ENCODE results near the gene NDUFS2. TPM values are rescaled to one million over a fixed set of nuclear protein-coding genes. Genes with fewer than 3 reads are reported as not detected.

NDUFS2 gene
- total RNA-seq, 2 donors from 2014 or later: 148 to 311 TPM

GRCh38 chr1:161159087-161159912, 42.9 kb upstream of the NDUFS2 start, which contains the start of gene USP21:
USP21 (plus strand) TSS chr1:161159500; CDS start chr1:161160641, 1,141 bp downstream.
- peak within 1 kb of the TSS; percentile 93 to 99 for H3K4me3 ChIP-seq
- H3K36me3 ChIP-seq: peaks cover 23% of the 10 kb centered on the region
- peak within 1 kb of the TSS; percentile 89 to 96 for H3K27ac ChIP-seq
- DNase-seq (ENCODE audit: low spot score): peak; percentile 93
- no peaks in the 10 kb centered on the region for H3K27me3 ChIP-seq
- peak in 1 of 2 donors; percentile 32 for TF ChIP-seq CTCF (IDR thresholded peaks at IDR 0.05)
- no peaks in the 10 kb centered on the region for H3K9me3 ChIP-seq
- peaks cover 0 to 41% of the 10 kb centered on the region in 2 donors for H3K4me1 ChIP-seq

GRCh38 chr1:161159913-161160243, 42.3 kb upstream of the NDUFS2 start:
- Histone ChIP-seq H3K27me3 (no peaks in the 10 kb centered on the region), H3K27ac (peak overlapping the region; percentile 89 to 96), H3K36me3 (peaks cover 29% of the 10 kb centered on the region), H3K4me3 (peak overlapping the region; percentile 93 to 99), H3K4me1 (peaks cover 0 to 38% of the 10 kb centered on the region in 2 donors), H3K9me3 (no peaks in the 10 kb centered on the region)
- TF ChIP-seq CTCF (IDR thresholded peaks at IDR 0.05): no peak
- no peak for DNase-seq (ENCODE audit: low spot score)

- Histone ChIP-seq H3K4me1 (peaks cover 0 to 40% of the 10 kb centered on the region in 2 donors), H3K27me3 (no peaks in the 10 kb centered on the region), H3K9me3 (no peaks in the 10 kb centered on the region), H3K4me3 (no peak overlapping the region), H3K36me3 (peaks cover 29% of the 10 kb centered on the region), H3K27ac (peak overlapping the region in 1 of 2 donors; percentile 96)
- no peak for DNase-seq (ENCODE audit: low spot score)
- TF ChIP-seq CTCF (IDR thresholded peaks at IDR 0.05): no peak
Observed at GRCh38 chr1:161160671-161161145, 41.5 kb upstream of the NDUFS2 start.

DNA sequence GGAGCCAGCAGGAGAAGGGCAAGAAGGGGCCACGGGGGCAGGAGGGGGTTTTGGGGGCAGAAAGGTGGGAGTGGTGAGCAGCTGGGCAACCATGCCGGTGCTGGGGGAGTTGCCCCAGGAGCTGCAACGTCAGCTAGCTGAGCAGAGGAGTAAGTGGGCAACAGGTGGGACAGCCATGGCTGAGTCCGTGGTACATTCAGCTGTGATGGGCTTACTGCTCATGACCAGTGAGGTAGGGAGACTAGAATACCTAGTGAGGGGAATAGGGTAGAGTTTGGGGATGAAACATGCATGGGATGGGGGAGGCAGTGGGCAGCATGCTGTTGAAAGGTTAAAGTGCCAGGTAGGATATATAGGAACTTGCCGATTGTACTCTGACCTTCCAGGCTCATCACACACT, 40.5 kb upstream of the NDUFS2 start:
- no peak for TF ChIP-seq CTCF (IDR thresholded peaks at IDR 0.05)
- no peak overlapping the region for H3K27ac ChIP-seq
- no peaks in the 10 kb centered on the region for H3K27me3 ChIP-seq
- H3K4me3 ChIP-seq: no peak overlapping the region
- no peak for DNase-seq (ENCODE audit: low spot score)
- peaks cover 0 to 43% of the 10 kb centered on the region in 2 donors for H3K4me1 ChIP-seq
- no peaks in the 10 kb centered on the region for H3K9me3 ChIP-seq
- peaks cover 29% of the 10 kb centered on the region for H3K36me3 ChIP-seq

DNA sequence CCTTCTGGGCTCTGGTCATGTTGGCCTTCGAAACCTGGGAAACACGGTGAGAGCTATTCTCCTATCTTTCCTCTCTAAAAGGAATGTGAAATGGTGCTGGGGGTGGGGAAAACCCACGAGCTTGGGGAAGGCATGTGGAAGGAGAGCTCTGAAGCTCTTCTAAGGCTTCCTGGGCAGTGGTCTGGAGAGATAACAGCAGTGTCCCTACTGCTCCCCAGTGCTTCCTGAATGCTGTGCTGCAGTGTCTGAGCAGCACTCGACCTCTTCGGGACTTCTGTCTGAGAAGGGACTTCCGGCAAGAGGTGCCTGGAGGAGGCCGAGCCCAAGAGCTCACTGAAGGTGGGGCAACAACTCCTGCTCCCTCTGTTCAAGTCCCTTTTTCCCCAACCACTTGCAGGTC, 40.1 kb upstream of the NDUFS2 start:
- Histone ChIP-seq H3K9me3 (no peaks in the 10 kb centered on the region), H3K27ac (no peak overlapping the region), H3K4me1 (peaks cover 0 to 47% of the 10 kb centered on the region in 2 donors), H3K4me3 (no peak overlapping the region), H3K27me3 (no peaks in the 10 kb centered on the region), H3K36me3 (peaks cover 27% of the 10 kb centered on the region)
- no peak for DNase-seq (ENCODE audit: low spot score)
- no peak for TF ChIP-seq CTCF (IDR thresholded peaks at IDR 0.05)
